Measurements from ENCODE around the gene TRPM3.

Gene TRPM3

GRCh38 chr9:70529377-70529776, 592.0 kb downstream of the TRPM3 start:
- no peak for DNase-seq (ENCODE audit: low read depth in 3 of 3)

- DNase-seq (ENCODE audit: low read depth in 3 of 3): no peak
Measured at GRCh38 chr9:70526902-70527301, 594.5 kb downstream of the TRPM3 start.

DNA sequence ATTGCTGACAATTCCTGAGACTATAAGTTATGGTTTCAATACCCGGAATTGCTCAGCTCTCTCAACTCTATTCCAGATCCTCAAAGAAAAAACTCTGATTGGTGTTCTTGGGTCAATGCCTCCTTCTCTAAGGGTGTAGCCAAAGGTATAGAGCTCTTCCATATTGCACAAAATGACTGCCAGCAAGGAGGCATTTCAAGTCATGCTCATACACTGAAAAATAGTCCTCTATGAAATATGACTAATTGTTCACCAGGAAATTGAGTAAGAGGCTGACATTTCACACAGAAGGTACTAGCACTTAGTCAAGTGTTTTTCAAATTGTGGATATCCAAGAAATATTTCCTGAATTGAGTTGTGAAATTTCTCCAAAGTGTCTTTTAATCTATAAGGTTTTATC, 595.9 kb downstream of the TRPM3 start:
- no peak for DNase-seq (ENCODE audit: low read depth in 3 of 3)

- no peak for DNase-seq (ENCODE audit: low read depth in 3 of 3)
Measured at GRCh38 chr9:70519912-70520724, 601.3 kb downstream of the TRPM3 start.

DNA sequence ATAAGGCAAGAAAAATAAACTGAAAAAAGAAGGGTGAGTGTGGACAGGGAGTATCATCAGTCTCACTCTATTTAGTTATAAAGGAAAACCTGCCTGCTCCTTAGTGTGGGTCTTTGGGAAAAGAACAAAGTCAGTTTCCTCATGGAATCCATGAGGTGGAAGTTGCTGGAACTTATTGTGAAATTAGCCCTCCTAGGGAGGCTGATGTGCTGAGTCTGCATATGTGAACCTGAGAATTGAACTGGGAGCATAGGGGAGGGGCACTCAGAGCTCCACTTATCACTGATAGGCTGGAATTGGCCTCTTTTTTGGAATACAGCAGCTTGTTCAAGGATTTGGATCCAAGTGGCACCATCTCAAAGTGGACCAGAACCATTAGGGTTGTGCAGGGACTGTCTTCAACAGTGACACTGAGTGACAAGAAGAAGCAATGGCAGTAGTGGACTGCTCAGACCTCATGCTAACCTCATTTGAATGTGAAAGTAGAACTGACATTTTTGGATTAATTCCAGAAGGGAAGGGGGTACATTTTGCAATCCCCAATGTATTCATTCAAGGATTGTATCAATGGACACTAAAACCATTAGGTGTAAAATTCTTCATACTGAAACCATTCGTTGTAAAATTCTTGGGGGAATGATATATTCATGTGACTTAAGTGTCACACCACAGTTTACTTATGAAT, 603.4 kb downstream of the TRPM3 start:
- no peak for DNase-seq (ENCODE audit: low read depth in 3 of 3)

DNA sequence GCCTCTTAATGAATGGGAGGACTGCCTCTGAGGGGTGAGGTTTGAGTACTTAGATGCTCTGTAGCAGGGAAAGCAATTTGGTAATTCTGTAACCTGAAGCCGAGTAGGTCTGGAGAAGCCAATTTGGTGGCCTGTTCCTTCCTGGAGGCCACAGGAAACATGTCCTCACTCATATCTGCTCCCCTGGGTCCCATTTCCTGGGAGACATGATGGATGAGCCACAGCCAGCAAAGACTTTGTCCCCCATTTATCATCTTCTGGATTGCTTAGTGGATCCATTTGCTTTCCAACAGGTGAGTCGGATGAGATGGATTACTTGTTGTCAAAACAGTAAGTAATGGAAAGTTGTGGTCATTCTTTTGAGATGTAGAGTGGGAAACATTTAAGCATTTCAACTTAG, 607.1 kb downstream of the TRPM3 start:
- DNase-seq (ENCODE audit: low read depth in 3 of 3): no peak

DNA sequence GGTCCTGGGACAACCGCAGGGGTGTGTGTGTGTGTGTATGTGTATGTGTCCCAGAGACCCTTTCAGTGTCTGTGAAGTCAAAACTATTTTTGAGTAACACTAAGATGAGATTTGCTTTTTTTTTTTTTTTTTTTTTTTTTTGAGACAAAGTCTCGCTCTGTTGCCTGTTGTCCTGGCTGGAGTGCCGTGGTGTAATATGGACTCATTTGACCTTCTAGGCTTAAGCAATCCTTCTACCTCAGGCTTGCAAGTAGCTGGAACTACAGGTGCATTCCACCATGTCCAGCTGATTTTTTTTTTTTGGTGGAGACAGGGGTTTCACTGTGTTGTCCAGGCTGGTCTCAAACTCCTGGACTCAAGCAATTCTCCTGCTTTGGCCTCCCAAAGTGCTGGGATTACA, 609.6 kb downstream of the TRPM3 start:
- no peak for DNase-seq (ENCODE audit: low read depth in 3 of 3)

DNA sequence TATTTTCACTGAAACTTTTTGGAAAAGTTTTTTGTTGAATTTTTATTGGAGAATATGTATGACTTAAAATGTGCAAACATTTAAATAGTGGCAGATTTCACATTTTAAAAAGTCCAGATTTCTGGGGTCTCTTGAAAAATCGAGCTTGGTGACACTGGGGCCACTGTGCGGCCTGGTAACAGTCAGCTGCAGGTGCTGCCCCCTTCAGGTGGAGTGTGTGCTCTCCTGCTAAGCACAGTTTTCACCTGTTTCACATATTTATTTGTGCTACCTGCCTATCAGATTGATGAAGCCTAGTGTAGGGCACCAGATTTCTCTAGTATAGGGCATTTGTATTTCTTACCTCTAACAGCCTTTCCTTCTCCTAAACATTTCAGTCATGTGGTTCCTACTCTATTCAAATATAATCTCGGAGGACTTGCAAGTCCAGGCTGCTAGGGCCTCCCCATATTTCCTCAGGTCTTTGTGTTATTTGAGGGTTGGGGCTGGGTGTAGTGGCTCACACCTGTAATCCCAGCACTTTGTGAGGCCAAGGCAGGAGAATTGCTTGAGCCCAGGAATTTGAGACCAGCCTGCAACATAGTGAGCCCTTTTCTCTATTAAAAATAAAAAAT, 611.2 kb downstream of the TRPM3 start:
- DNase-seq (ENCODE audit: low read depth in 3 of 3): peak in 2 of 3 donors; percentile 22 to 44

- DNase-seq (ENCODE audit: low read depth in 3 of 3): no peak
Measured at GRCh38 chr9:70506159-70506558, 615.3 kb downstream of the TRPM3 start.

DNA sequence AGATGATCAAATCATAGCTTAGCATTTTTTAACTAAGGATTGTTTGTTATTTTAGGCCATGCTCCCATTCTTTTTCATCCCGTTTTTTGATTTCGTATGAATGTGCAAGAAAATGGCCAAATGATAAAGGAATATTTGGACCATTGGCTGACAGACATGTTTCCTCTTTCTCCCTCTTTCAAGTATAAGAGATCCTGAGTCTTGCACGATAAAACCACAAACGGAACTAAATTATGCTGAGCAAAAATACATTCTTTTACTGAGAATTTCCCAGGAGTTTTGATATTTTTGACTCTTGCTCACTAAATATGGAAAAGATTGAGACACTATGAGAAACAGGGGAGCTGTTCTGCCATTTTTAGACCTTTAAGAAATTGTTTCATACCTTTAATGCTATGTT, 616.6 kb downstream of the TRPM3 start:
- no peak for DNase-seq (ENCODE audit: low read depth in 3 of 3)

DNA sequence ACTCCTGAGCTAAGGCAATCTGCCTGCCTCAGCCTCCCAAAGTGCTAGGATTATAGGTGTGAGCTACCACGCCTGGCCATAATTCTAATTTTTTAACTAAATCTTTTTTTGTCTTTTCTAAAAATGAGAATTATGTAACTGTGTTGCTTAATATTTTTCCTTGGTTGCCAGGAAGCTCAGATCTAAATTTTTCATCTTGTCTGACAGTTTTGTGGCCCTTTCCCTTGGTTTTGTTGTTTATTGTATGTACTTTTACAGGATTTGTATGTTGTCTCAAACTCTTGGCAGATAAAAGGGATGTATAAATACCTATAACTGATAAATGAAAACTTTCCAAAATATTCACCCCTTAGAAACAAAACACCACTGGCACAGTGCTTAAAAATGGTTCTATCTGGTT, 618.7 kb downstream of the TRPM3 start:
- no peak for DNase-seq (ENCODE audit: low read depth in 3 of 3)

- no peak for DNase-seq (ENCODE audit: low read depth in 3 of 3)
Measured at GRCh38 chr9:70500793-70501192, 620.6 kb downstream of the TRPM3 start.

- no peak for DNase-seq (ENCODE audit: low read depth in 3 of 3)
Measured at GRCh38 chr9:70499621-70500020, 621.8 kb downstream of the TRPM3 start.

GRCh38 chr9:70498866-70499265, 622.6 kb downstream of the TRPM3 start:
- DNase-seq (ENCODE audit: low read depth in 3 of 3): no peak

DNA sequence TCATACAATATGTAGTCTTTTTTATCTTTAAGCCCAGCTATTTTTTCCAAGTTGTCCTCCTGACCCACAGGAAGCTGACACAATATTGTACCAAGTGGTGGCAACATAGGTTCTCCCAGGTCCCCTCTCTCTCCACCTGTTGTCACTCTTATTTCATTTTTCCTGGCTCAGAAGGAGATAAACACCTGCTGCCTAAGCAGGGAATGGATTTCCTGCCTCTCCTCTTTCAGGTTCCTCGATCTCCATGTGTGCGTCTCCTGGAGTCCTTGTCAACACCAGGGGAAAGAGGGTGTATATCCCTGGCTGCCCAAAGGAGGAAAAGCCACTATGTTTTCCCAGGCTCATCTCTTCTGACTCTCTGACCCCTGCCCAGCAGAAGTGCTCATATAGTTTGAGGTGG, 625.2 kb downstream of the TRPM3 start:
- no peak for DNase-seq (ENCODE audit: low read depth in 3 of 3)

DNA sequence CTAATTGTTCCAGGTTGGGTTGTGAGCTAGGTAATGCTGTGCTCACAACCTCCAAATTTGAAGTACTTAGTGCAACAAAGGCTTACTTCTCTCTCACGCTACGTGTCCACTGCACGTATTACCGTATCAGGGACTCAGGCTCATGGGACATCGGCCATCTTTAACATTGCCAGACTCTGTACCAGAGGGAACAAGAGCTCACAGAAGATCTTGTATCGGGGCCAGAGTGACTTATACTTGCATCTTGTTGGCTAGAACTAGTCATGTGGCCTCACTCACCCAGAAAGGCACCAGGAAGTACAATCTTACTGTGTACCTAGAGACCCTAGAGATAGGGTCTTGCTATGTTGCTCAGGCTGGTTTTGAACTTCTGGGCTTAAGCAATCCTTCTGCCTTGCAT, 625.9 kb downstream of the TRPM3 start:
- no peak for DNase-seq (ENCODE audit: low read depth in 3 of 3)

DNA sequence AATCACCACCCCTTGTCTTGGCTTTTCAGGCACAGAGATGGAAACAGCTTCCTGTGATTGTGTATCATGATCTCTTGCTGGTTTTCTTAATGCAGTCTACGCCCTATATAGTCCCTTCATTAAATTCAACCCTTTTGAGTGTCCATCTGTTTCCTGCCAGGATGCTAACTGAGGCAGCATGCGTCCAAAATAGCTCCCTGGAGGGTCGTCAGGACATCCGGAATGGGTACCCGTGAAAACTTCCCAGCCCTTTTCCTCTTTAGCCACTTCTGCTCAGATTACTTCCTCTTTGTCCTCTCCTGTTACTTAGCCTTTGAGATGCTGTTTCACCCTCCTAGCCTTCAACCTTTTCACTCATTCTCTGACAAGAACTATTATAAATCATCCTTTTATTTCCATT, 627.2 kb downstream of the TRPM3 start:
- no peak for DNase-seq (ENCODE audit: low read depth in 3 of 3)

DNA sequence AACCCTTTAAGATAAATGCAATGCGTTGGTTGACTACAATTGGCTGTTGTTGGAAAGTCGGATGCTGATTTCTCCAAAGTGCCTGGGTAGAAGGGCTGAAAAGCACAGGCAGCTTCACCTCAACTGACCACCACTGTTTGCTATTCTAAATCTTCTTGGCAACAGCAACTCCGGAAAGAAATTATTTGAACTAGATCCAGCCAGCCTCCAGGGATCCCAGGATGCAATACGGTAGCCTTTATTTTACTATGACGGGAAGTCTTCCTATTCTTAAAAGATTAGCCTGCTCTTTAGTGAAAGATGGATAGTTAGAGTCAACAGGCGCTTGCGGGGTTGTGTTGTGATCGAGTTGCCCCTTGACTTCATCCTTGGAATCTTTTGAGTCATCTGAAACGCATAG, 628.4 kb downstream of the TRPM3 start:
- DNase-seq (ENCODE audit: low read depth in 3 of 3): no peak

GRCh38 chr9:70492319-70492777, 629.1 kb downstream of the TRPM3 start:
- DNase-seq (ENCODE audit: low read depth in 3 of 3): no peak

DNA sequence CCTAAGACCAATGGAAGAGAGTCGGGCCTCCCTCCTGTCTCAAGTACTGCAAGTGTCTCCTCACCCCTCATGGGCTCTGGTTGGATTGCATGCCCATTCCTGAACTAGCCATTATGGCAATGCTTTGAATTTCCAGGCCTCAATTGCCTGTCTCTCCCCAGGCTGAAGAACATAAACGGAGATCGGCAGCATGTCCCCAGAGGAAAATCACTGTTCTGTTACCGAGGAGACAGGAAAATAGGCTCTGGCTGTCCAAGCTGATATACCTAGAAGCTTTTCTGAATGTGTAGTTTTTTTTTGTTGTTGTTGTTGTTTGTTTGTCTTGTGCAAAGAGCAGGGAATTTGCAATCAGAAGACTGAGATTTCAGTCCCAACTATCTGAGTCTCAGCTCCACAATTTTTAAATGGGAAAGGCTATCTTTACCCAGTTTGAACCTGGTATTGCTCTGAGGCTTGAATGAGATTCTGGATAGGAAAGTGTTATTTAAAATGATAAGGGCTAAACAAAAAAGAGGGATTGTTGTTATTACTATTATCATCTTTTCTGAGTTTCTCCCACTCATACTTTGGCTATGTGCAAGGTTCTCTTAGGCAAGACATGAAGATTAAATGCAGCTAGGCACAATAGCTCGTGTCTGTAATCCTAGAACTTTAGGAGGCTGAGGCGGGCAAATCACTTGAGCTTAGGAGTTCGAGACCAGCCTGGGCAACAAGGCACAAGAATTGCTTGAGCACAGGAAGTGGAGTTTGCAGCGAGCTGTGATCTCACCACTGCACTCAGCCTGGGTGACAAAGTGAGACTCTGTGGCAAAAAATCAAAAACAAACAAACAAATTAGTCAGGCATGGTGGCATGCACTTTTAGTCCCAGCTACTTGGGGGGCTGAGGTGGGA, 629.7 kb downstream of the TRPM3 start:
- no peak for DNase-seq (ENCODE audit: low read depth in 3 of 3)

- DNase-seq (ENCODE audit: low read depth in 3 of 3): no peak
Measured at GRCh38 chr9:70490478-70490877, 630.9 kb downstream of the TRPM3 start.

DNA sequence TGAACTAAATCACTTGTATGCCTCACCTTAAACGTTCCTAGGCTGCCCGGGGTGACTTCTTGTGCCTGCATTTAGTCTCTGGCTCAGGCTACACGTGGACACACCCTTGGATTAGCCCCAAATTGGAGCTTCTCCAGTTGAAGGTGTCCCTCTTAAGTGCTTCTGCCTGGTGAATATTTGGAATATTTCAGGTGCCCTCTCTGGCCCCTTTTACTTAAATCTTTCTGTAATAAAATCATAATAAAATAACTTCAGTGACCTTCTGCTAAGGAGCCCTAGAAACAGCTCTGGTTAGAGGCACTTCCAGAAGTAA, 632.7 kb downstream of the TRPM3 start:
- DNase-seq (ENCODE audit: low read depth in 3 of 3): no peak

Data from stimulated activated CD4-positive, alpha-beta T cell treated with anti-CD3 and anti-CD28 coated beads, TNF-alpha, amount 100 ng/mL, for 48 hours (primary cell).